ENCODE measurements around the gene NSD2. TPM values are rescaled to one million over a fixed set of nuclear protein-coding genes. Genes with fewer than 3 reads are reported as not detected.

Gene NSD2
- total and polyA plus RNA-seq, 2 experiments from 2014 or later = 25.7 to 30.8 TPM

GRCh38 chr4:1959104-1959384, 87.9 kb downstream of the NSD2 start:
- 95% methylated on average over 5 of the region's 5 CpGs for WGBS (ENCODE audit: low lambda C conversion rate, missing lambda C conversion rate)
- no peaks in the 10 kb centered on the region for H3K9me2 ChIP-seq (replicated peaks; ENCODE audit: insufficient read depth)
- no peak overlapping the region for H3K27ac ChIP-seq
- H3K4me3 ChIP-seq = no peak overlapping the region
- DNase-seq (ENCODE audit: low spot score) = no peak
- H3K79me2 ChIP-seq = no peaks in the 10 kb centered on the region
- no peaks in the 10 kb centered on the region for H4K20me1 ChIP-seq (ENCODE audit: insufficient read depth, poor library complexity, severe bottlenecking)
- H3K4me2 ChIP-seq = no peak overlapping the region
- H2AFZ ChIP-seq = no peak overlapping the region
- no peaks in the 10 kb centered on the region for H3K9me3 ChIP-seq (ENCODE audit: low read depth)
- no peaks in the 10 kb centered on the region for H3K27me3 ChIP-seq
- no peaks in the 10 kb centered on the region for H3K4me1 ChIP-seq (ENCODE audit: insufficient read depth)
- no peaks in the 10 kb centered on the region for H3K36me3 ChIP-seq (replicated peaks; ENCODE audit: insufficient read depth, low read depth)
- TF ChIP-seq EZH2phosphoT487 (IDR thresholded peaks at IDR 0.05; ENCODE audit: low read depth, severe bottlenecking, unreplicated experiment) = no peak
- no peak for TF ChIP-seq CTCF (IDR thresholded peaks at IDR 0.05; ENCODE audit: poor library complexity)
- no peak for TF ChIP-seq EZH2 (IDR thresholded peaks at IDR 0.05; ENCODE audit: borderline replicate concordance)

GRCh38 chr4:1960170-1960825, 89.1 kb downstream of the NSD2 start:
- Histone ChIP-seq H4K20me1 (ENCODE audit: insufficient read depth, poor library complexity, severe bottlenecking) (no peaks in the 10 kb centered on the region), H3K4me1 (ENCODE audit: insufficient read depth) (no peaks in the 10 kb centered on the region), H3K27ac (no peak overlapping the region), H3K79me2 (no peaks in the 10 kb centered on the region), H3K4me2 (no peak overlapping the region), H3K4me3 (no peak overlapping the region), H3K36me3 (replicated peaks; ENCODE audit: insufficient read depth, low read depth) (no peaks in the 10 kb centered on the region), H3K9me2 (replicated peaks; ENCODE audit: insufficient read depth) (no peaks in the 10 kb centered on the region), H3K9me3 (ENCODE audit: low read depth) (no peaks in the 10 kb centered on the region), H3K27me3 (no peaks in the 10 kb centered on the region), H2AFZ (no peak overlapping the region)
- TF ChIP-seq EZH2 (IDR thresholded peaks at IDR 0.05; ENCODE audit: borderline replicate concordance) = no peak
- no peak for TF ChIP-seq EZH2phosphoT487 (IDR thresholded peaks at IDR 0.05; ENCODE audit: low read depth, severe bottlenecking, unreplicated experiment)
- TF ChIP-seq CTCF (IDR thresholded peaks at IDR 0.05; ENCODE audit: poor library complexity) = no peak
- no peak for DNase-seq (ENCODE audit: low spot score)
- WGBS (ENCODE audit: low lambda C conversion rate, missing lambda C conversion rate) = 95% methylated on average over 7 of the region's 7 CpGs

- no peaks in the 10 kb centered on the region for H3K36me3 ChIP-seq (replicated peaks; ENCODE audit: insufficient read depth, low read depth)
- TF ChIP-seq EZH2 (IDR thresholded peaks at IDR 0.05; ENCODE audit: borderline replicate concordance) (no peak), CTCF (IDR thresholded peaks at IDR 0.05; ENCODE audit: poor library complexity) (no peak), EZH2phosphoT487 (IDR thresholded peaks at IDR 0.05; ENCODE audit: low read depth, severe bottlenecking, unreplicated experiment) (no peak)
These were observed 89.8 kb downstream of the NSD2 start for GRCh38 chr4:1961038-1961437.

More at GRCh38 chr4:1961038-1961437, 89.8 kb downstream of the NSD2 start:
- Histone ChIP-seq H4K20me1 (ENCODE audit: insufficient read depth, poor library complexity, severe bottlenecking) (no peaks in the 10 kb centered on the region), H3K79me2 (no peaks in the 10 kb centered on the region), H3K9me2 (replicated peaks; ENCODE audit: insufficient read depth) (no peaks in the 10 kb centered on the region), H2AFZ (no peak overlapping the region), H3K27me3 (no peaks in the 10 kb centered on the region), H3K9me3 (ENCODE audit: low read depth) (no peaks in the 10 kb centered on the region), H3K27ac (no peak overlapping the region), H3K4me3 (no peak overlapping the region), H3K4me2 (no peak overlapping the region), H3K4me1 (ENCODE audit: insufficient read depth) (no peaks in the 10 kb centered on the region)
- 93% methylated on average over 15 of the region's 15 CpGs for WGBS (ENCODE audit: low lambda C conversion rate, missing lambda C conversion rate)
- DNase-seq (ENCODE audit: low spot score) = no peak
